Measurements from ENCODE around the gene WDR87. TPM values are rescaled to one million over a fixed set of nuclear protein-coding genes. Genes with fewer than 3 reads are reported as not detected.

The WDR87 gene
- total RNA-seq, 1 experiment from 2014 or later = not detected

DNA sequence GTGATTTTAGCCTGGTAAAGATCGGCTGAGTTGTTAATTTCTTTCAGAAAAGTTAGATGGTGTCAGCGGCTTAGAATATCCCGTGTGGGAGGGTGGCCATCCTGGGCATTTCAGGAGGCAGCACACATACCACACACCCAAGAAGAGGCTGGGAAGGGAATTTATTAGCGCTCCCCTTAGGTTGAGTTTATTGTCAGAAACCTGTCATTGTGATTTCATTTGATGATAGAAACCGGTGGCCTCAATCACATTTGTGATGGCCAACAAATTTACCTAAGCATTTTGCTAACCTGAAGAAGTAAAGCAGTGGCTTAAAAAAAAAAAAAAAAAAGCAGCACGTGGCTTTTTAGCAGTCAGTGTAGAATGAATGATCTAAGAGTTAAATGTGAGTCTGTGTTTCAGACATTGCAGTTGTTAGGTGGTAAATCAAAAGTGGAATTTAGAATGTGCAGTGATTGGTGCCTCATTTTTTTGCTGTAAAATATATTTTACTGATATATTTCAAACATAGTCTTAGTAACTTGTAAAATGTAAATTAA lies 3.3 kb upstream of the WDR87 start:
- ATAC-seq = no peak
- Histone ChIP-seq H3K36me3 (ENCODE audit: control insufficient read depth, insufficient read depth, low read length) (no peaks in the 10 kb centered on the region), H3K4me3 (ENCODE audit: low read depth in 2 of 2, low read length in 2 of 2) (no peak overlapping the region), H3K27ac (ENCODE audit: low read length) (no peak overlapping the region; the same call in 1 of the 2 replicates), H3K9me3 (ENCODE audit: control insufficient read depth, insufficient read depth, low read depth, low read length) (no peaks in the 10 kb centered on the region), H3K4me1 (ENCODE audit: control insufficient read depth, insufficient read depth, low read length) (peaks cover 10% of the 10 kb centered on the region), H3K27me3 (ENCODE audit: control insufficient read depth, insufficient read depth, low read length) (no peaks in the 10 kb centered on the region)
- in situ Hi-C loops (cut with HindIII; ENCODE audit: low pct_unique_long_range_greater_than_20kb, low sequenced_read_pairs) (no loop called here), intact Hi-C loops (cut with micrococcal nuclease; ENCODE audit: unreplicated experiment) (loop anchor here (10.0 kb wide), 4 partner anchors 75 to 315 kb away; partner anchors contain the start of gene DPF1)
- DNase-seq (ENCODE audit: low read depth, low spot score) = no peak
- TF ChIP-seq POLR2AphosphoS5 (IDR thresholded peaks at IDR 0.05; ENCODE audit: low read depth, low read length) (no peak), TCF7L2 (IDR thresholded peaks at IDR 0.05; ENCODE audit: low read depth, low read length) (no peak), SIN3A (IDR thresholded peaks at IDR 0.05; ENCODE audit: borderline replicate concordance, insufficient read depth, low read depth, low read length) (no peak)
- TF ChIP-seq, protein P1, sequence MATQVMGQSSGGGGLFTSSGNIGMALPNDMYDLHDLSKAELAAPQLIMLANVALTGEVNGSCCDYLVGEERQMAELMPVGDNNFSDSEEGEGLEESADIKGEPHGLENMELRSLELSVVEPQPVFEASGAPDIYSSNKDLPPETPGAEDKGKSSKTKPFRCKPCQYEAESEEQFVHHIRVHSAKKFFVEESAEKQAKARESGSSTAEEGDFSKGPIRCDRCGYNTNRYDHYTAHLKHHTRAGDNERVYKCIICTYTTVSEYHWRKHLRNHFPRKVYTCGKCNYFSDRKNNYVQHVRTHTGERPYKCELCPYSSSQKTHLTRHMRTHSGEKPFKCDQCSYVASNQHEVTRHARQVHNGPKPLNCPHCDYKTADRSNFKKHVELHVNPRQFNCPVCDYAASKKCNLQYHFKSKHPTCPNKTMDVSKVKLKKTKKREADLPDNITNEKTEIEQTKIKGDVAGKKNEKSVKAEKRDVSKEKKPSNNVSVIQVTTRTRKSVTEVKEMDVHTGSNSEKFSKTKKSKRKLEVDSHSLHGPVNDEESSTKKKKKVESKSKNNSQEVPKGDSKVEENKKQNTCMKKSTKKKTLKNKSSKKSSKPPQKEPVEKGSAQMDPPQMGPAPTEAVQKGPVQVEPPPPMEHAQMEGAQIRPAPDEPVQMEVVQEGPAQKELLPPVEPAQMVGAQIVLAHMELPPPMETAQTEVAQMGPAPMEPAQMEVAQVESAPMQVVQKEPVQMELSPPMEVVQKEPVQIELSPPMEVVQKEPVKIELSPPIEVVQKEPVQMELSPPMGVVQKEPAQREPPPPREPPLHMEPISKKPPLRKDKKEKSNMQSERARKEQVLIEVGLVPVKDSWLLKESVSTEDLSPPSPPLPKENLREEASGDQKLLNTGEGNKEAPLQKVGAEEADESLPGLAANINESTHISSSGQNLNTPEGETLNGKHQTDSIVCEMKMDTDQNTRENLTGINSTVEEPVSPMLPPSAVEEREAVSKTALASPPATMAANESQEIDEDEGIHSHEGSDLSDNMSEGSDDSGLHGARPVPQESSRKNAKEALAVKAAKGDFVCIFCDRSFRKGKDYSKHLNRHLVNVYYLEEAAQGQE (IDR thresholded peaks at IDR 0.05; ENCODE audit: insufficient read depth in 1 of 2, low read depth in 2 of 2, low read length in 1 of 2) = no peak
- TF ChIP-seq, protein P2, sequence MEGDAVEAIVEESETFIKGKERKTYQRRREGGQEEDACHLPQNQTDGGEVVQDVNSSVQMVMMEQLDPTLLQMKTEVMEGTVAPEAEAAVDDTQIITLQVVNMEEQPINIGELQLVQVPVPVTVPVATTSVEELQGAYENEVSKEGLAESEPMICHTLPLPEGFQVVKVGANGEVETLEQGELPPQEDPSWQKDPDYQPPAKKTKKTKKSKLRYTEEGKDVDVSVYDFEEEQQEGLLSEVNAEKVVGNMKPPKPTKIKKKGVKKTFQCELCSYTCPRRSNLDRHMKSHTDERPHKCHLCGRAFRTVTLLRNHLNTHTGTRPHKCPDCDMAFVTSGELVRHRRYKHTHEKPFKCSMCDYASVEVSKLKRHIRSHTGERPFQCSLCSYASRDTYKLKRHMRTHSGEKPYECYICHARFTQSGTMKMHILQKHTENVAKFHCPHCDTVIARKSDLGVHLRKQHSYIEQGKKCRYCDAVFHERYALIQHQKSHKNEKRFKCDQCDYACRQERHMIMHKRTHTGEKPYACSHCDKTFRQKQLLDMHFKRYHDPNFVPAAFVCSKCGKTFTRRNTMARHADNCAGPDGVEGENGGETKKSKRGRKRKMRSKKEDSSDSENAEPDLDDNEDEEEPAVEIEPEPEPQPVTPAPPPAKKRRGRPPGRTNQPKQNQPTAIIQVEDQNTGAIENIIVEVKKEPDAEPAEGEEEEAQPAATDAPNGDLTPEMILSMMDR (IDR thresholded peaks at IDR 0.05) = no peak
- BruUV-seq (replicated peaks) = no TSS peak
- ChIA-PET CTCF (no interaction called here), POLR2A (no interaction called here)

DNA sequence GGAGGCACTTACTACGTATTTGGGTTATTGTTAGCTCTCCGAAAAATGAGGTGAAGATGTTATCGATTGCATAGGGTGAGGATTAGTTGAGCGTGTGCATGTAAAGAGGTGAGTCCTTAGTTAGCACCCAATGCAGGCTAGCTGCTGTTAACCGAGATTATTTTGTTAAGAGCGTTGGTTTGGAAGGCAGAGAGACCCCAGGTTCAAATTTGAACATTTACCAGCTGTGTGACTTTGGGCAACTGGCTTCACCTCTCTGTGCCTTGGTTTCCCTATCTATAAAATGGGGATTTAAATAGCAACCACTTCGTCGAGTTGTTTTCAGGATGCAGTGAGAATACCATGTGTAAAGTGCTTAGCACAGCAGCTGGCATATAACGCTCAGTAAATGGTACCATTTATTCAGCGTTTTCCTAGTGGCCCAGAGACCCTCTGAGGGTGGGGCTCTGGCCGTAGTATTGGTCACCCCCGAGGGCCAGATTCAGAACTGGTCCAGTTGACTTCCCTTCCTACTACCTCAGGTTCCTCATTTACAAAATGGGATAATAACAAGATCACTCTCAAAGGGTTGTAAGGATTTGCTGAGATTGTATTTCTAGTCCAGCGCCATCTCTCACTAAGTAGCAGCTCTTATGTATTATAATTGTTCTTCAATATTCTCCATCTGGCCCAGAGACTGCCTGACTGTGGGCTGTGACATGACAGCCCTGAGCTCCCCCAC lies 1.5 kb upstream of the WDR87 start:
- CTCF ChIA-PET = interaction anchor here (0.5 to 1.5 kb wide), 4 partner anchors 9 to 24 kb away, joined by 3 to 9 read pairs (median 3); no protein-coding TSS in a partner anchor
- POLR2A ChIA-PET = no interaction called here
- Histone ChIP-seq H3K4me1 (ENCODE audit: control insufficient read depth, insufficient read depth, low read length) (peaks cover 10% of the 10 kb centered on the region), H3K36me3 (ENCODE audit: control insufficient read depth, insufficient read depth, low read length) (no peaks in the 10 kb centered on the region), H3K27ac (ENCODE audit: low read length) (peak overlapping the region; percentile 73), H3K4me3 (ENCODE audit: low read depth in 2 of 2, low read length in 2 of 2) (peak overlapping the region; percentile 76 to 97), H3K9me3 (ENCODE audit: control insufficient read depth, insufficient read depth, low read depth, low read length) (no peaks in the 10 kb centered on the region), H3K27me3 (ENCODE audit: control insufficient read depth, insufficient read depth, low read length) (no peaks in the 10 kb centered on the region)
- TF ChIP-seq, protein P1 (IDR thresholded peaks at IDR 0.05; ENCODE audit: insufficient read depth in 1 of 2, low read depth in 2 of 2, low read length in 1 of 2) = no peak
- TF ChIP-seq, protein P2 (IDR thresholded peaks at IDR 0.05) = no peak
- TF ChIP-seq TCF7L2 (IDR thresholded peaks at IDR 0.05; ENCODE audit: low read depth, low read length) (no peak), SIN3A (IDR thresholded peaks at IDR 0.05; ENCODE audit: borderline replicate concordance, insufficient read depth, low read depth, low read length) (no peak), POLR2AphosphoS5 (IDR thresholded peaks at IDR 0.05; ENCODE audit: low read depth, low read length) (no peak)
- no TSS peak for BruUV-seq (replicated peaks)
- no peak for ATAC-seq
- DNase-seq (ENCODE audit: low read depth, low spot score) = no peak
- in situ Hi-C loops (cut with HindIII; ENCODE audit: low pct_unique_long_range_greater_than_20kb, low sequenced_read_pairs) (no loop called here), intact Hi-C loops (cut with micrococcal nuclease; ENCODE audit: unreplicated experiment) (loop anchor here (10.0 kb wide), 4 partner anchors 77 to 317 kb away; partner anchors contain the start of gene DPF1)
